ENCODE data around the gene GRIN3B. TPM values are rescaled to one million over a fixed set of nuclear protein-coding genes. Genes with fewer than 3 reads are reported as not detected.

The GRIN3B gene
- total RNA-seq, 6 donors from 2014 or later = 0.06 to 18.9 (median 5.6) TPM

GRCh38 chr19:1007399-1008251 is 7.4 kb downstream of the GRIN3B start:
- peak in 1 of 2 donors; percentile 85 for DNase-seq
- H3K4me1 ChIP-seq = peaks cover 0 to 4% (median 3%) of the 10 kb centered on the region in 4 donors
- H3K27ac ChIP-seq = no peak overlapping the region
- no peak overlapping the region for H3K4me3 ChIP-seq
- no peak for ATAC-seq (ENCODE audit: low FRiP score in 2 of 2)
- peaks cover 13 to 52% (median 41%) of the 10 kb centered on the region in 4 donors for H3K36me3 ChIP-seq
- WGBS, 2 donors = 94% methylated on average over 18 to 43 of the region's 73 CpGs
- H3K9me3 ChIP-seq = no peaks in the 10 kb centered on the region
- TF ChIP-seq EP300 (IDR thresholded peaks at IDR 0.05) (no peak), POLR2AphosphoS5 (IDR thresholded peaks at IDR 0.05) (no peak), POLR2A (IDR thresholded peaks at IDR 0.05) (no peak)
- TF ChIP-seq, protein P1, sequence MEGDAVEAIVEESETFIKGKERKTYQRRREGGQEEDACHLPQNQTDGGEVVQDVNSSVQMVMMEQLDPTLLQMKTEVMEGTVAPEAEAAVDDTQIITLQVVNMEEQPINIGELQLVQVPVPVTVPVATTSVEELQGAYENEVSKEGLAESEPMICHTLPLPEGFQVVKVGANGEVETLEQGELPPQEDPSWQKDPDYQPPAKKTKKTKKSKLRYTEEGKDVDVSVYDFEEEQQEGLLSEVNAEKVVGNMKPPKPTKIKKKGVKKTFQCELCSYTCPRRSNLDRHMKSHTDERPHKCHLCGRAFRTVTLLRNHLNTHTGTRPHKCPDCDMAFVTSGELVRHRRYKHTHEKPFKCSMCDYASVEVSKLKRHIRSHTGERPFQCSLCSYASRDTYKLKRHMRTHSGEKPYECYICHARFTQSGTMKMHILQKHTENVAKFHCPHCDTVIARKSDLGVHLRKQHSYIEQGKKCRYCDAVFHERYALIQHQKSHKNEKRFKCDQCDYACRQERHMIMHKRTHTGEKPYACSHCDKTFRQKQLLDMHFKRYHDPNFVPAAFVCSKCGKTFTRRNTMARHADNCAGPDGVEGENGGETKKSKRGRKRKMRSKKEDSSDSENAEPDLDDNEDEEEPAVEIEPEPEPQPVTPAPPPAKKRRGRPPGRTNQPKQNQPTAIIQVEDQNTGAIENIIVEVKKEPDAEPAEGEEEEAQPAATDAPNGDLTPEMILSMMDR (IDR thresholded peaks at IDR 0.05) = no peak
- H3K27me3 ChIP-seq = peaks cover 0 to 8% (median 2%) of the 10 kb centered on the region in 4 donors

- no peak for ATAC-seq (ENCODE audit: low FRiP score in 2 of 2)
- H3K9me3 ChIP-seq = no peaks in the 10 kb centered on the region
- WGBS, 2 donors = 93 to 95% methylated on average over 19 to 37 of the region's 45 CpGs
- peaks cover 0 to 4% (median 3%) of the 10 kb centered on the region in 4 donors for H3K4me1 ChIP-seq
- TF ChIP-seq EP300 (IDR thresholded peaks at IDR 0.05) = no peak
- TF ChIP-seq POLR2AphosphoS5 (IDR thresholded peaks at IDR 0.05) = no peak
- TF ChIP-seq, protein P1 (IDR thresholded peaks at IDR 0.05) = no peak
- TF ChIP-seq POLR2A (IDR thresholded peaks at IDR 0.05) = no peak
- peak overlapping the region in 1 of 4 donors; percentile 10 for H3K4me3 ChIP-seq
- DNase-seq = peak in 1 of 2 donors; percentile 80
- H3K27me3 ChIP-seq = peaks cover 0 to 2% (median 0%) of the 10 kb centered on the region in 4 donors
- peak overlapping the region in 3 of 4 donors; percentile 17 to 54 (median 26) for H3K27ac ChIP-seq
- peaks cover 13 to 61% (median 49%) of the 10 kb centered on the region in 4 donors for H3K36me3 ChIP-seq
These were observed 8.2 kb downstream of the GRIN3B start for GRCh38 chr19:1008268-1009040.

DNA sequence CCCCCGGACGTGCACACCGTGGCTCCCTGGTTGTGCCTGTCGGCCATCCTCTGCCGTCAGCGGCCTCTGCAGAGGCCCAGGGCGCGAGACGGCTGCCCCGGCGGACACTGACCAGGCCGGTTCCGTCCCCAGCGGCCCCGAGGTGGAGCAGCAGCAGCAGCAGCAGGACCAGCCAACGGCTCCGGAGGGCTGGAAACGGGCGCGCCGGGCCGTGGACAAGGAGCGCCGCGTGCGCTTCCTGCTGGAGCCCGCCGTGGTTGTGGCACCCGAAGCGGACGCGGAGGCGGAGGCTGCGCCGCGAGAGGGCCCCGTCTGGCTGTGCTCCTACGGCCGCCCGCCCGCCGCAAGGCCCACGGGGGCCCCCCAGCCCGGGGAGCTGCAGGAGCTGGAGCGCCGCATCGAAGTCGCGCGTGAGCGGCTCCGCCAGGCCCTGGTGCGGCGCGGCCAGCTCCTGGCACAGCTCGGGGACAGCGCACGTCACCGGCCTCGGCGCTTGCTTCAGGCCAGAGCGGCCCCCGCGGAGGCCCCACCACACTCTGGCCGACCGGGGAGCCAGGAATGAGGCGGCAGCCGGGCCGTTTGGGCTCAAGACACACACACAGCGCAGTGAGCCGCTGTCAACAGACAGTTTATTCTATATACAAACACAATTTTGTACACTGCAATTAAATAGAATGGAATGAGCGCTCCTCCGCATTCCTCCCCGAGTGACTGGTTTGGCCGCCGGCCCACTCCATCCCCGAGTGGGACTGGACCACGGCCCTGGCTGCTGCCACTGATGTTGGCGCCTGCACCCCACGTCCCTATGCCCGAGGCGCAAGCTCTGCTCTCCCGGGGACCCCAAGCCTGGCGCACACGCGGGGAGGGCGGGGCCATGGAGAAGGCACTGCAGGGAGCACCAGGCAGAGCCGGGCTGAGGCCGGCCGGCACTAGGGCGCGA is 9.1 kb downstream of the GRIN3B start:
- H3K27me3 ChIP-seq = no peaks in the 10 kb centered on the region
- H3K36me3 ChIP-seq = peaks cover 13 to 69% (median 58%) of the 10 kb centered on the region in 4 donors
- ATAC-seq (ENCODE audit: low FRiP score in 2 of 2) = peak in 1 of 2 donors; percentile 59
- H3K9me3 ChIP-seq = no peaks in the 10 kb centered on the region
- H3K4me3 ChIP-seq = peak overlapping the region in 1 of 4 donors; percentile 10
- peak in 1 of 2 donors; percentile 89 for DNase-seq
- TF ChIP-seq, protein P1 (IDR thresholded peaks at IDR 0.05) = no peak
- no peak for TF ChIP-seq EP300 (IDR thresholded peaks at IDR 0.05)
- peak in 1 of 2 donors; percentile 17 for TF ChIP-seq POLR2AphosphoS5 (IDR thresholded peaks at IDR 0.05)
- no peak for TF ChIP-seq POLR2A (IDR thresholded peaks at IDR 0.05)
- H3K27ac ChIP-seq = peak overlapping the region; percentile 17 to 54 (median 24)
- WGBS, 2 donors = 84 to 85% methylated on average over 43 to 83 of the region's 92 CpGs
- H3K4me1 ChIP-seq = peaks cover 0 to 4% (median 3%) of the 10 kb centered on the region in 4 donors

GRCh38 chr19:1009981-1010538 is 9.8 kb downstream of the GRIN3B start:
- Histone ChIP-seq H3K9me3 (no peaks in the 10 kb centered on the region), H3K4me1 (peaks cover 3 to 6% (median 4%) of the 10 kb centered on the region in 4 donors), H3K27ac (peak overlapping the region; percentile 17 to 30 (median 18)), H3K27me3 (no peaks in the 10 kb centered on the region), H3K36me3 (peaks cover 13 to 75% (median 61%) of the 10 kb centered on the region in 4 donors), H3K4me3 (no peak overlapping the region)
- TF ChIP-seq, protein P1 (IDR thresholded peaks at IDR 0.05) = no peak
- no peak for TF ChIP-seq POLR2AphosphoS5 (IDR thresholded peaks at IDR 0.05)
- no peak for TF ChIP-seq EP300 (IDR thresholded peaks at IDR 0.05)
- TF ChIP-seq POLR2A (IDR thresholded peaks at IDR 0.05) = no peak
- WGBS, 2 donors = 53 to 91% methylated on average over 3 to 20 of the region's 29 CpGs
- ATAC-seq (ENCODE audit: low FRiP score in 2 of 2) = peak in 1 of 2 donors; percentile 12
- peak in 1 of 2 donors; percentile 79 for DNase-seq
